Transverse colon (tissue), 4 donors: Measurements from ENCODE around the gene NPTXR. TPM values are rescaled to one million over a fixed set of nuclear protein-coding genes. Genes with fewer than 3 reads are reported as not detected.

Experiments
- DNase-seq: peaks from one replicate; pipeline ENCODE4 v3.0.0-alpha.2; 2019
- H3K27ac ChIP-seq, 4 donors: fragments of 200-600 bp; sonication (generic); 2 replicates each; pipeline ENCODE4 v1.5.1; 2016 to 2018; ENCODE audit warnings: inconsistent platforms in 4 of 4
- H3K27me3 ChIP-seq: fragments of 200-600 bp; sonication (generic); 2 replicates; pipeline ENCODE4 v1.5.1; 2017; ENCODE audit warnings: inconsistent platforms
- H3K36me3 ChIP-seq, 4 donors: fragments of 200-600 bp; sonication (generic); 2 replicates each; pipeline ENCODE4 v1.5.1; 2017 to 2019; ENCODE audit warnings: inconsistent platforms in 4 of 4
- H3K4me1 ChIP-seq, 4 donors: fragments of 200-600 bp; sonication (generic); 2 replicates each; pipeline ENCODE4 v1.5.1; 2017 to 2020; ENCODE audit warnings: inconsistent platforms in 4 of 4
- H3K4me3 ChIP-seq, 4 donors: fragments of 200-600 bp; sonication (generic); 1 replicate in 1 of 4; 2 replicates in 3 of 4; pipeline versions ENCODE4 v1.5.1 to v1.6.1; 2017 to 2019; ENCODE audit warnings: inconsistent platforms in 4 of 4
- H3K9me3 ChIP-seq, 2 donors: fragments of 200-600 bp; sonication (generic); 2 replicates each; pipeline ENCODE4 v1.5.1; 2017 to 2019; ENCODE audit warnings: inconsistent platforms in 2 of 2
- EP300 ChIP-seq: sonication (generic); formaldehyde crosslinking; IDR thresholded peaks from one replicate; pipeline ENCODE4 v1.6.1; 2017; ENCODE audit warnings: antibody characterized with exemption, low read depth
- POLR2A ChIP-seq: fragments of 450-650 bp; IDR thresholded peaks from one replicate; pipeline ENCODE4 v1.6.1; 2016; ENCODE audit warnings: antibody characterized with exemption, mild to moderate bottlenecking, moderate library complexity
- POLR2AphosphoS5 ChIP-seq, 3 donors: sonication (generic); formaldehyde crosslinking; IDR thresholded peaks; one replicate each; pipeline ENCODE4 v1.6.1; 2016; ENCODE audit warnings: antibody characterized with exemption in 3 of 3
- WGBS, 2 donors: methylation state at CpG; one replicate each; pipeline ENCODE4 v1.1.5; 2018; ENCODE audit warnings: low coverage in 1 of 2; 5-methylcytosine and 5-hydroxymethylcytosine counted together
- in situ Hi-C, 4 donors: fragments of 200-750 bp; cut with MboI; loops; one replicate each; pipeline versions ENCODE4 v1.15.0 to v1.15.1; 2017; ENCODE audit warnings: low sequenced_read_pairs in 3 of 4, low pct_ligation_motif_present in 1 of 4, low pct_unique_long_range_greater_than_20kb in 1 of 4
- intact Hi-C: fragments of 100-400 bp; cut with DNase I; formaldehyde crosslinking; loops from one replicate; pipeline ENCODE4 v1.15.1; 2023; ENCODE audit warnings: low total_unique reads
- total RNA-seq, 4 donors: library from RNA; depleted of rRNA; stranded (reverse); fragments of >200 nt; gene quantifications; one replicate each; pipeline ENCODE4 v1.1.0, GENCODE V29; 2016
- TF ChIP-seq, protein P1 (sequence below), 5 experiments: fragments of 200-600 bp in 3 of 5; fragments of 450-650 bp in 2 of 5; sonication (generic) in 3 of 5; IDR thresholded peaks; 1 replicate in 2 of 5; 2 replicates in 3 of 5; pipeline ENCODE4 v1.5.1; 2016 to 2017; ENCODE audit warnings: antibody characterized with exemption in 5 of 5, inconsistent platforms in 3 of 5, mild to moderate bottlenecking in 2 of 5, moderate library complexity in 1 of 5

NPTXR gene
- total RNA-seq, 4 donors from 2014 or later: 0.75 to 27.9 (median 1.8) TPM

DNA sequence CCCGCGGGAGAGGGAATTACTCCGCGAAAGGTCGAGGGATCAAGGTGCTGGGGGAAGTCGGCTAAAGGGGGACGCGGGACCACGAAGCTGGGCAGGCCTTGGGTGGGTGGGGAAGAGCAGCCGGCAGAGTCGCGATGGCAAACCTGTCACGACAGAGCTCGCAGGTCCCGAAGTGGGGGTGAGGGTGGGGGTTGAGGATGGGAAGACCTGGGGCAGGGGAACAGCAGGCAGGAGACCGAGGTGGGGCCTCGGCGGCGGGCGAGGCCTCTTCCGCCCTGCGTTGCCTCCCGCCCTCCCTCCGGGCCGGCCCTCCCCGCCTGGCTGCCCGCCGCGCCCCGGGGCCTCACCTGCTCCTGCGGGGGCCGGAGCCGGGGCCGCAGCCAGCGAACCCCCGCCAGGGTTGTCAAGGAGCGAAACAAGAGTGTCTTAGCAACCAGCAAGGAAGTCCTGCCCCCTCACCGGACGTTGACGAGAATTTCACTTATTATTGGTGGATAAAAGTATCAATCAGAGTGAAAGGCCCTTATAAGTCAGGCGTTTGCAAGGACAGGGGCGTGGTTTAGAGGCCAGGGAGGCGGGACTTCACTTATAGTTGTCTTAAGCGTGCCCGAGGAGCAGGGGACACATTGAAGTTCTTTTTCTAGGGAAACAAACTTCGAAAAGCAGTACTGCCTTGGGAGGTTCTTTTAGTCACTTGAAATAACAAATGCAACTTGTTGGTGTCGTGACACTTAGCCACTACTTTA is 49.9 kb downstream of the NPTXR start, which contains the start of gene DNAL4:
DNAL4 (minus strand) TSS at position 423 of the 746 bp plus-strand sequence. CDS start 11,412 bp downstream, outside the sequence.
- Histone ChIP-seq H3K27ac (peak within 1 kb of the TSS; percentile 72 to 89 (median 82)), H3K27me3 (no peaks in the 10 kb centered on the region), H3K9me3 (no peaks in the 10 kb centered on the region), H3K36me3 (no peaks in the 10 kb centered on the region), H3K4me1 (peaks cover 3 to 15% (median 9%) of the 10 kb centered on the region in 4 donors), H3K4me3 (peak within 1 kb of the TSS; percentile 60 to 88 (median 72))
- intact Hi-C loops (loop anchor here (10.0 kb wide), 1 partner anchor 51 kb away; the partner anchor contains the start of gene NPTXR), in situ Hi-C loops (no loop called here)
- peak in 2 of 3 donors; percentile 21 to 49 for TF ChIP-seq POLR2AphosphoS5 (IDR thresholded peaks at IDR 0.05)
- TF ChIP-seq POLR2A: peak; percentile 48
- TF ChIP-seq, protein P1, sequence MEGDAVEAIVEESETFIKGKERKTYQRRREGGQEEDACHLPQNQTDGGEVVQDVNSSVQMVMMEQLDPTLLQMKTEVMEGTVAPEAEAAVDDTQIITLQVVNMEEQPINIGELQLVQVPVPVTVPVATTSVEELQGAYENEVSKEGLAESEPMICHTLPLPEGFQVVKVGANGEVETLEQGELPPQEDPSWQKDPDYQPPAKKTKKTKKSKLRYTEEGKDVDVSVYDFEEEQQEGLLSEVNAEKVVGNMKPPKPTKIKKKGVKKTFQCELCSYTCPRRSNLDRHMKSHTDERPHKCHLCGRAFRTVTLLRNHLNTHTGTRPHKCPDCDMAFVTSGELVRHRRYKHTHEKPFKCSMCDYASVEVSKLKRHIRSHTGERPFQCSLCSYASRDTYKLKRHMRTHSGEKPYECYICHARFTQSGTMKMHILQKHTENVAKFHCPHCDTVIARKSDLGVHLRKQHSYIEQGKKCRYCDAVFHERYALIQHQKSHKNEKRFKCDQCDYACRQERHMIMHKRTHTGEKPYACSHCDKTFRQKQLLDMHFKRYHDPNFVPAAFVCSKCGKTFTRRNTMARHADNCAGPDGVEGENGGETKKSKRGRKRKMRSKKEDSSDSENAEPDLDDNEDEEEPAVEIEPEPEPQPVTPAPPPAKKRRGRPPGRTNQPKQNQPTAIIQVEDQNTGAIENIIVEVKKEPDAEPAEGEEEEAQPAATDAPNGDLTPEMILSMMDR (IDR thresholded peaks at IDR 0.05): no peak
- no peak for TF ChIP-seq EP300
- WGBS, 2 donors: 0 to 1% methylated on average over 4 to 47 of the region's 47 CpGs
- DNase-seq: peak; percentile 95

DNA sequence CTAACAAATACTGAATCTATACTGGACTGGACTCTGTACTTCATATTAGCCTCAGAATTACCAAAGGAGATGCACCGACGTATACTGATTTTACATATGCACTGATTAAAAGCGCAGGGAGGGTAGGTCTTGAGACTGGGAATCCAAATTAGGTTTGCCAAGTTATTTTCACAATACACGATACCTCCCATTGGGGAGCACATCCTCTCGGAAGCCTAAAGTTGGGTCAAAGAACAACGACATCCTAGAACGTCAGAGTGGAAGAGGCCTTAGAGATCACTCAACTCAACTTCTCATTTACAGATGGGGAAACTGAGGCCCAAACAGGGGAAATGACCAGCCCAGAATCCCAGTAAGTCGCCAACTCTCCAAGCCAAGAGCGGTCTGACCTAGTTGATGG is 50.5 kb downstream of the NPTXR start:
- no peaks in the 10 kb centered on the region for H3K27me3 ChIP-seq
- intact Hi-C loops: loop anchor here (10.0 kb wide), 1 partner anchor 51 kb away; the partner anchor contains the start of gene NPTXR
- no peaks in the 10 kb centered on the region for H3K36me3 ChIP-seq
- H3K4me3 ChIP-seq: peak overlapping the region; percentile 60 to 88 (median 72)
- TF ChIP-seq EP300 (no peak), POLR2AphosphoS5 (IDR thresholded peaks at IDR 0.05) (no peak), POLR2A (no peak)
- TF ChIP-seq, protein P1 (IDR thresholded peaks at IDR 0.05): no peak
- H3K27ac ChIP-seq: peak overlapping the region; percentile 72 to 89 (median 82)
- in situ Hi-C loops: no loop called here
- DNase-seq: no peak
- no peaks in the 10 kb centered on the region for H3K9me3 ChIP-seq
- 21 to 29% methylated on average over 6 to 9 of the region's 9 CpGs for WGBS, 2 donors
- H3K4me1 ChIP-seq: peaks cover 3 to 21% (median 13%) of the 10 kb centered on the region in 4 donors

DNA sequence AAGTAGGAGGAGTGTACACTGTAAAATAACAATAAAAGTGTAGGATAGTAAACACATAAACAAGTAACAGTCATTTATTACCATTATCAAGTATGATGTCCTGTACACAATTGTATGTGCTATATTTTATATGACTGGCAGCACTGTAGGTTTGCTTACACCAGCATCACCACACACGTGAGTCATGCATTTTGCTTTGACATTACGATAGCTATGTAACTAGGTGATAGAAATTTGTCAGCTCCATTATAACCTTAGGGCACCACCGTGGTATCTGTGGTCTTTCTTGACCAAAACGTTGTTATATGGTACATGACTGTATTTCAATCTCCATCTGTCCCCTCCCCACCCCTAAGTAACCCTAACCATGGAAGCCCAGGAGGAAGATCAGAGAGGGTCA is 51.0 kb downstream of the NPTXR start:
- 59 to 64% methylated on average over 4 of the region's 4 CpGs for WGBS, 2 donors
- no peak for DNase-seq
- Histone ChIP-seq H3K27ac (peak overlapping the region in 3 of 4 donors; percentile 72 to 89 (median 83)), H3K9me3 (no peaks in the 10 kb centered on the region), H3K4me3 (peak overlapping the region in 1 of 4 donors; percentile 68), H3K4me1 (peaks cover 3 to 25% (median 15%) of the 10 kb centered on the region in 4 donors), H3K27me3 (no peaks in the 10 kb centered on the region), H3K36me3 (no peaks in the 10 kb centered on the region)
- intact Hi-C loops: loop anchor here (10.0 kb wide), 1 partner anchor 52 kb away; the partner anchor contains the start of gene NPTXR
- no peak for TF ChIP-seq POLR2A
- TF ChIP-seq, protein P1 (IDR thresholded peaks at IDR 0.05): no peak
- no peak for TF ChIP-seq EP300
- TF ChIP-seq POLR2AphosphoS5 (IDR thresholded peaks at IDR 0.05): no peak
- in situ Hi-C loops: no loop called here

DNA sequence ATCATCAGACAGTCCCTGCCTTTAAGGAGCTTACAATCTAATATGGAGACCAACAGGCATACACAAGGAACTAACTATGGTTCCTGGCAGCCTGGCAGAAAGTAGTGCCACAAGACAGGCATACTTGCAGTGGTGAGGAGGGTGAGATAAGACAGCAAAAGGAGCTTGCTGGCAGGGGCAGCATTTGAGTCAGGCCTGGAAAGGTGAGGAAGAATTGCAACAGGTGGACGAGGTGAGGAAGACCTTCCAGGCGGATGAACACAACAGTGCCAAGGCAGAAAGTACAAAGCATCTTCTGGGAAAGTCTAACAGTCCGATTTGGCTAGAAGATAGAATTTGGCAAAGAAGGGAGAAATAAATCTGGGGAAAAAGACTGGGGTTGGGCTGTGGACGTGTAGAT is 54.2 kb downstream of the NPTXR start:
- 90 to 93% methylated on average over 3 to 4 of the region's 4 CpGs for WGBS, 2 donors
- no peaks in the 10 kb centered on the region for H3K9me3 ChIP-seq
- no peak overlapping the region for H3K27ac ChIP-seq
- no peaks in the 10 kb centered on the region for H3K36me3 ChIP-seq
- intact Hi-C loops: loop anchor here (5.0 to 10.0 kb wide), 2 partner anchors 55 to 1543 kb away; partner anchors contain the start of gene NPTXR
- no peak for TF ChIP-seq POLR2AphosphoS5 (IDR thresholded peaks at IDR 0.05)
- TF ChIP-seq EP300: no peak
- TF ChIP-seq, protein P1 (IDR thresholded peaks at IDR 0.05): no peak
- no peak for TF ChIP-seq POLR2A
- no peaks in the 10 kb centered on the region for H3K27me3 ChIP-seq
- no peak overlapping the region for H3K4me3 ChIP-seq
- peaks cover 3 to 25% (median 16%) of the 10 kb centered on the region in 4 donors for H3K4me1 ChIP-seq
- no peak for DNase-seq
- in situ Hi-C loops: no loop called here
